Retinal pigment epithelial cell (primary cell): ENCODE results near the gene TESK2.

Source experiments
- DNase-seq: peaks from one replicate; pipeline ENCODE4 v3.0.0-alpha.2; 2010; ENCODE audit warnings: low read depth
- H3K4me3 ChIP-seq: 2 replicates; pipeline ENCODE4 v1.5.1; 2011; ENCODE audit warnings: mild to moderate bottlenecking, low read length, control low read depth, moderate library complexity
- TF ChIP-seq, protein P1 (sequence below): conservative IDR thresholded peaks from 2 replicates; pipeline ENCODE4 v1.5.1; 2011; ENCODE audit warnings: low read depth, low read length, control low read depth, inconsistent platforms

TESK2 gene

GRCh38 chr1:45322486-45323040 is 168.4 kb downstream of the TESK2 start:
- H3K4me3 ChIP-seq: no peak overlapping the region
- TF ChIP-seq, protein P1, sequence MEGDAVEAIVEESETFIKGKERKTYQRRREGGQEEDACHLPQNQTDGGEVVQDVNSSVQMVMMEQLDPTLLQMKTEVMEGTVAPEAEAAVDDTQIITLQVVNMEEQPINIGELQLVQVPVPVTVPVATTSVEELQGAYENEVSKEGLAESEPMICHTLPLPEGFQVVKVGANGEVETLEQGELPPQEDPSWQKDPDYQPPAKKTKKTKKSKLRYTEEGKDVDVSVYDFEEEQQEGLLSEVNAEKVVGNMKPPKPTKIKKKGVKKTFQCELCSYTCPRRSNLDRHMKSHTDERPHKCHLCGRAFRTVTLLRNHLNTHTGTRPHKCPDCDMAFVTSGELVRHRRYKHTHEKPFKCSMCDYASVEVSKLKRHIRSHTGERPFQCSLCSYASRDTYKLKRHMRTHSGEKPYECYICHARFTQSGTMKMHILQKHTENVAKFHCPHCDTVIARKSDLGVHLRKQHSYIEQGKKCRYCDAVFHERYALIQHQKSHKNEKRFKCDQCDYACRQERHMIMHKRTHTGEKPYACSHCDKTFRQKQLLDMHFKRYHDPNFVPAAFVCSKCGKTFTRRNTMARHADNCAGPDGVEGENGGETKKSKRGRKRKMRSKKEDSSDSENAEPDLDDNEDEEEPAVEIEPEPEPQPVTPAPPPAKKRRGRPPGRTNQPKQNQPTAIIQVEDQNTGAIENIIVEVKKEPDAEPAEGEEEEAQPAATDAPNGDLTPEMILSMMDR: no peak
- no peak for DNase-seq

GRCh38 chr1:45321444-45321843 is 169.5 kb downstream of the TESK2 start:
- no peak overlapping the region for H3K4me3 ChIP-seq
- no peak for DNase-seq
- TF ChIP-seq, protein P1: no peak

- TF ChIP-seq, protein P1: no peak
- H3K4me3 ChIP-seq: no peak overlapping the region
- DNase-seq: no peak
These were observed 171.2 kb downstream of the TESK2 start for GRCh38 chr1:45319761-45320160.

- DNase-seq: no peak
- TF ChIP-seq, protein P1: no peak
These were observed 173.8 kb downstream of the TESK2 start for GRCh38 chr1:45317166-45317565.

DNA sequence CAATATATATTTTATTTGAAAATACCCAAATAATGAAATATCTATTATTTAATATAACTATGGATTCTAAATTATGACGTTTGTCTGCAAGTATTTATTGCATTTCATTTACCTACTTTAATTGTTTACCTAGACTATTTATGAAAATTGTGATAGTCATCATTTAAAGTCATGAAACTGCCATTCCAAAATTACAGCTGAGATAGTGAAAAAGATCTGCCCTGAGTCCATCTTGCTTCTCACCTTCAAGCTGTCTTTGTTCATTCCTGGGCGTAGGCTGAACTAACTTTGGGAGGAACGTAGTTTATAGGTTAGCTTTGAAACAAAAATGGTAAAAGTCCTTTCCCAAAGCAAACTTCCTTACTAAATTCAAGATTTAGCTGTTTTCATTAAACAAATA is 176.7 kb downstream of the TESK2 start:
- no peak for DNase-seq
- TF ChIP-seq, protein P1: no peak
- H3K4me3 ChIP-seq: no peak overlapping the region

More at GRCh38 chr1:45317166-45317565, 173.8 kb downstream of the TESK2 start:
- H3K4me3 ChIP-seq: no peak overlapping the region

DNA sequence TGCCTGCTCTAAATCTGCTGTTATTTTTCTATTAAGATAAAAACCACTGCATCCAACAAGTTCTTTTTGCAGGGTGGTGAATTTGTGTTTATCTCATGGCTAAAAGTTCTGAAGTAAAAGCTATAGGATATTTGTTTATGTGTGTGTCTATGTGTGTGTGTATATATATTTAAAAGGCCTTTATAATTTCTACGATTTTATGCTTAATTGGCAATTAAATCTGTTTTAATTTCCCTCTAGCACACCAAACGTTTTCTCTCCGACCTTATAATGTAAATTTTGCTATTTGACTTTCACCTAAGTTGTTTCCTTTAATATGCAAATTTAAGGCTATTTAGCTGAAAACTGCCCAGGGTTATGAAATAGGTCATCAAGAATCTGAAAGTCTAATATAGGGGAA is 184.1 kb downstream of the TESK2 start:
- H3K4me3 ChIP-seq: no peak overlapping the region
- TF ChIP-seq, protein P1: no peak
- no peak for DNase-seq

- no peak for DNase-seq
- TF ChIP-seq, protein P1: no peak
- H3K4me3 ChIP-seq: no peak overlapping the region
These were observed 184.6 kb downstream of the TESK2 start for GRCh38 chr1:45306319-45306718.
